ENCODE measurements around the gene SLCO4C1. TPM values are rescaled to one million over a fixed set of nuclear protein-coding genes. Genes with fewer than 3 reads are reported as not detected.

SLCO4C1 gene
- polyA plus RNA-seq, 1 donor from 2014 or later: 0.12 TPM

- TF ChIP-seq MXI1 (conservative IDR thresholded peaks at IDR 0.05; ENCODE audit: poor library complexity, severe bottlenecking) (no peak), POLR2AphosphoS5 (IDR thresholded peaks at IDR 0.05) (no peak), EZH2 (IDR thresholded peaks at IDR 0.05; ENCODE audit: borderline replicate concordance, insufficient read depth, low read length, poor library complexity, severe bottlenecking) (no peak), SMC3 (conservative IDR thresholded peaks at IDR 0.05; ENCODE audit: poor library complexity) (no peak), CTCF (IDR thresholded peaks at IDR 0.05; ENCODE audit: poor library complexity, severe bottlenecking) (no peak), EP300 (conservative IDR thresholded peaks at IDR 0.05; ENCODE audit: poor library complexity, severe bottlenecking) (no peak), RAD21 (conservative IDR thresholded peaks at IDR 0.05) (no peak), TAF1 (IDR thresholded peaks at IDR 0.05; ENCODE audit: low read depth) (no peak)
- TF ChIP-seq, protein P1, sequence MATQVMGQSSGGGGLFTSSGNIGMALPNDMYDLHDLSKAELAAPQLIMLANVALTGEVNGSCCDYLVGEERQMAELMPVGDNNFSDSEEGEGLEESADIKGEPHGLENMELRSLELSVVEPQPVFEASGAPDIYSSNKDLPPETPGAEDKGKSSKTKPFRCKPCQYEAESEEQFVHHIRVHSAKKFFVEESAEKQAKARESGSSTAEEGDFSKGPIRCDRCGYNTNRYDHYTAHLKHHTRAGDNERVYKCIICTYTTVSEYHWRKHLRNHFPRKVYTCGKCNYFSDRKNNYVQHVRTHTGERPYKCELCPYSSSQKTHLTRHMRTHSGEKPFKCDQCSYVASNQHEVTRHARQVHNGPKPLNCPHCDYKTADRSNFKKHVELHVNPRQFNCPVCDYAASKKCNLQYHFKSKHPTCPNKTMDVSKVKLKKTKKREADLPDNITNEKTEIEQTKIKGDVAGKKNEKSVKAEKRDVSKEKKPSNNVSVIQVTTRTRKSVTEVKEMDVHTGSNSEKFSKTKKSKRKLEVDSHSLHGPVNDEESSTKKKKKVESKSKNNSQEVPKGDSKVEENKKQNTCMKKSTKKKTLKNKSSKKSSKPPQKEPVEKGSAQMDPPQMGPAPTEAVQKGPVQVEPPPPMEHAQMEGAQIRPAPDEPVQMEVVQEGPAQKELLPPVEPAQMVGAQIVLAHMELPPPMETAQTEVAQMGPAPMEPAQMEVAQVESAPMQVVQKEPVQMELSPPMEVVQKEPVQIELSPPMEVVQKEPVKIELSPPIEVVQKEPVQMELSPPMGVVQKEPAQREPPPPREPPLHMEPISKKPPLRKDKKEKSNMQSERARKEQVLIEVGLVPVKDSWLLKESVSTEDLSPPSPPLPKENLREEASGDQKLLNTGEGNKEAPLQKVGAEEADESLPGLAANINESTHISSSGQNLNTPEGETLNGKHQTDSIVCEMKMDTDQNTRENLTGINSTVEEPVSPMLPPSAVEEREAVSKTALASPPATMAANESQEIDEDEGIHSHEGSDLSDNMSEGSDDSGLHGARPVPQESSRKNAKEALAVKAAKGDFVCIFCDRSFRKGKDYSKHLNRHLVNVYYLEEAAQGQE (IDR thresholded peaks at IDR 0.05; ENCODE audit: borderline replicate concordance): no peak
- Histone ChIP-seq H3K27ac (ENCODE audit: low read length) (no peak overlapping the region), H3K9ac (ENCODE audit: low read length) (no peak overlapping the region), H4K20me1 (ENCODE audit: insufficient read depth) (no peaks in the 10 kb centered on the region), H3K27me3 (ENCODE audit: insufficient read depth, low read depth, low read length) (no peaks in the 10 kb centered on the region), H3K79me2 (replicated peaks; ENCODE audit: insufficient read depth, low read length) (no peaks in the 10 kb centered on the region), H3K9me2 (ENCODE audit: insufficient read depth, low read length) (no peaks in the 10 kb centered on the region), H3K9me3 (ENCODE audit: low read length) (no peaks in the 10 kb centered on the region), H3K4me2 (ENCODE audit: low read length) (no peak overlapping the region), H2AFZ (ENCODE audit: low read depth, low read length) (no peak overlapping the region), H3F3A (ENCODE audit: insufficient read depth, low read length, poor library complexity, severe bottlenecking) (no peaks in the 10 kb centered on the region), H3K4me3 (ENCODE audit: low read length) (no peak overlapping the region), H3K36me3 (ENCODE audit: insufficient read depth, low read length) (no peaks in the 10 kb centered on the region)
These were observed 99.6 kb downstream of the SLCO4C1 start for GRCh38 chr5:102196481-102196880.

Other genes with a start within 250 kb of the SLCO4C1 start
- gene SLCO6A1, start 202.7 kb upstream of the SLCO4C1 start, polyA plus RNA-seq: not detected in 2 replicates